HG02885 (cell line): ENCODE measurements around the gene CSNK1G2.
A peak's percentile ranks its signal among the peaks of the same experiment; 100 is the strongest.

Source experiments
- ATAC-seq: cut with Tn5 transposase; IDR thresholded peaks from one replicate; pipeline ENCODE4 v1.9.1; 2021; ENCODE audit warnings: mild to moderate bottlenecking; ENCODE audit not compliant: unreplicated experiment, poor library complexity

The CSNK1G2 gene

GRCh38 chr19:1941146-1942077 is at the start of gene CSNK1G2:
CSNK1G2 (plus strand) TSS chr19:1941172; CDS start chr19:1969773, 28,601 bp downstream.
- ATAC-seq, result no peak

- no peak for ATAC-seq
Observed at GRCh38 chr19:1893791-1894190, 47.2 kb upstream of the CSNK1G2 start.

DNA sequence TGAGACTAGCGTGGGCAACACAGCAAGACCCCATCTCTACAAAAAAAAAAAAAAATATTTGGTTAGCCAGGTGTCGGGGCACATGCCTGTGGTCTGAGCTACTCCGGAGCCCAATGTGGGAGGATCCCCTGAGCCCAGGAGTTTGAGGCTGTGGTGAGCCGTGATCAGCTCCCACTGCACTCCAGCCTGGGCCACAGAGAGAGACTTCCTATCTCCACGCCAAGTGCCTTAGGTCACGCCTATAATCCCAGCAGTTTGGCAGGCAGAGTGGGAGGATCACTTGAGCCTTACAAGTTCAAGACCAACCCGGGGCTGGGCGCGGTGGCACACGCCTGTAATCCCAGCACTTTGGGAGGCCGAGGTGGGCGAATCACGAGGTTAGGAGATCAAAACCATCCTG is 44.5 kb upstream of the CSNK1G2 start:
- no peak for ATAC-seq

DNA sequence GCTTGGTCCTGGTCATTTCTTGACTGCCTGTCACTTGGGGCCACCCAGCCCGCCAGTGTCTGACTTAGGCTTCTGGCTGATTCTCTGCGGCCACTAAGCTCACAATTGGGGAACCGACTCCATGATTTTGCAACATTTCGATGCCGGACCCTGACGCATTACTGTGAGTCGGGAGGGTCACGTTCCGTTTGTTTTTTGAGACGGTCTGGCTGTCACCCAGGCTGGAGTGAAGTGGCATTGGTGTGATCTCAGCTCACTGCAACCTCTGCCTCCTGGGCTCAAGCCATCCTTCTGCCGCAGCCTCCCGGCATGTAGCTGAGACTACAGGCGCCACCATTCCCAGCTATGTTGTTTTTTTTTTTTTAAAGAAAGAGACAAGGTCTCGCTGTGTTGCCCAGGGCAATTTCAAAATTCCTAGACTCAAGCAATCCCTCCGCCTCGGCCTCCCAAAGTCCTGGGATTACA is 39.0 kb upstream of the CSNK1G2 start:
- ATAC-seq, result no peak

GRCh38 chr19:1902923-1903322 is 38.0 kb upstream of the CSNK1G2 start:
- ATAC-seq, result no peak

DNA sequence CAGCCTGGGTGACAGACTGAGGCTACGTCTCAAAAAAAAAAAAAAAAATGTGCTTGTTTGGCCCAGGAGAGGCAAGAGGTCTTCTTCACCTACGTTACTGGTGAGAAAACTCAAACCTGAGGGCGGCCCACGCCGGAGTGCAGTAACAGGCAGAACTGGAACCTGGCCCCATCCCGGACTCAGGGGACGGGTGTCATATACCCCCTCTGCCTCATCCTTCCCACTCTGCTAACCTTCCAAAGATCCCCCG is 36.2 kb upstream of the CSNK1G2 start:
- no peak for ATAC-seq

DNA sequence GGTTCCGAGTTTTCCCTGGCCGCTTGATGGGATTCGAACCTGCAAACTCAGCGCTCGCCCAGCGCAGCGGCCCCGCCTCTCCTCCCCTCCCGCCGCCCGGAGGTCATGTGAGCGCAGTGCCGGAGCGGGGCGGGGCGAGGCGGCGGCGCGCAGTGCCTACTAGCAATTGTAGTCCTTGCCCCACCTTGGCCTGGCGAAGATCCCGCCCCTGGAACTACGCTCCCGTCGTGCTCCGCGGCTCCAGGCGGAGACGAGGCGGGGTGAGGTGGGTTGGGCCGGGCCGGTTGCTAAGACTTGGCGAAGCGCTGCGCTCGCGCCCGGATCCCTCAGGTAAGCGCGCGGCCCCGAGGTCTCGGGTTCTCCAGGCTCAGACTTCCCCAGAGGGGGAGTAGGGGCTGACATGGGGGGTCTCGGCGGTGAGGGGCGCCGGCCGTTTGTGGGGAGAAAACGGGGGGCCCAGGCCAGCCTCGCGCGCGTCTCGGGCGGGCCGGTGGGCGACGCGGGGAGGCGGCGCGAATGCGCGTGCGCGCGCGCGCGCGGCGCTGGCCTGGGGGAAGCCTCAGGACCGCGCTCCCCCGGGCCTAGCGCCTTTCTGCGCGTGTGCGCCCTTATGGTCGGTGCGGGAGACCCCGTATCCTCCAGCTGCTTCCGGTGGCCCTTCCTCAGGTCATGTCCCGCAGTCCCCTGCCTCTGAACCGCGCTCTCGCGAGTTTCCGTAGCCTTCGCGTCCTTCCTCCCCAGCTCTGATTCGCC is 35.7 kb upstream of the CSNK1G2 start, which contains the start of the genes ADAT3 and SCAMP4:
ADAT3 (plus strand) TSS at position 290 of the 753 bp plus-strand sequence. CDS start 6,649 bp downstream, outside the sequence.
SCAMP4 (plus strand) TSS at position 290 of the 753 bp plus-strand sequence. CDS start 9,621 bp downstream, outside the sequence.
- peak; percentile 88 for ATAC-seq

DNA sequence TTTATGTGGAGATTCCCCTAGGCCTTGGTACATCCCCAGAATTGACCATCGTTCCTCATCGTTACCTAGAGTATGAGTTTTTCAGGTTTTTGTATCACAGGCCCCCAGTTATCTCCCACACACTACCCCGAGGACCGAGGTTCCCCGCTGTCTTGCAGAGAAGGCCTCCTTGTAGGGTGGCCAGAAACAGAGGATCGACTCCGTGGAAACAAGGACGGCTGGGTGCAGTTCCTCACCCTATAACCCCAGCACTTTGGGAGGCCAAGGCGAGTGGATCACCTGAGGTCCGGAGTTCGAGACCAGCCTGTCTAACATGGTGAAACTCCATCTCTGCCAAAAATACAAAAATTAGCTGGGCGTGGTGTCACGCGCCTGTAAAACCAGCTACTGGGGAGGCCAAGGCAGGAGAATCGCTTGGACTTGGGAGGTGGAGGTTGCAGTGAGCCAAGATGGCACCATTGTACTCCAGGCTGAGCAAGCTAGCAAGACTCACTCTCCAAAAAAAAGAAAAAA is 35.1 kb upstream of the CSNK1G2 start:
- ATAC-seq, result no peak

- no peak for ATAC-seq
Observed at GRCh38 chr19:1906985-1907562, 33.9 kb upstream of the CSNK1G2 start.

DNA sequence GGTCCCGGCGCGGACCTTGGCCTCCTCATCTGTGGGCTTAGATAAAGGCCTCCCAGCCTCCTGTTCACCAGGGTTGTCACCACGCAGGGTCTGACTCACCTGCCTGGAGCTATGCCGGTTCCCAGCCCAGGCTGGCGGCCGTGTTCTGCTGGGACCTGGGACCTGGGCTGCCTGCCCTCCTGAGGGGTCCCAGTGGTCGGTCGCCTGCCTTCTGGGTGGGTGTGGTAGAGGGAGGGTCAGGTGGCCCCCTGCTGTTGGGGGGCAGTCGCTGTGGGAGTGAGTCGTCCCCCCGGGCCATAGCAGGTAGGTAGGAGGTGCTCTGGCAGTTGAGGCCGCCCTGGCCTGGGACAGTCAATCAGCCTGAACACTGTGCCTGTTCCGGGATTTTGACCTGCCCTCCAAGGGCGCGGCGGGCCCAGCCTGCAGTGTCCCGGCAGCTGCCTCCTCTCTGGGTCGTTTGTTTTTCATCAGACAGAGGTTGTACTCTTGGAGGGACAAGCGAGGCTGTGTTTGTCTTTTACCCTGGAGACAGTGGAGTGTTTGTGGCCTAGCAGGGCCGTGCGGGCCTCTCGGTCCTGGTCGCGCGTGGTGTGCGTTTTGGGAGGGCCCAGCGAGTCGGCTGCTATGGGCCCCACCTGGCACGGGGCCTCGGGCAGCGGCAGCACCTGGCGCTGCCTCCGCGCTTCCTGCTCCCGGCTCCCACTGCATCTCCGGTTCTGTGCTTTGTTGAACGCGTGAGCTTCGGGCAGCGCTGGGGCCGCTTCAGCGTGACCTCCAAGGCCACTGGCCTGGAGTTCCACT is 33.2 kb upstream of the CSNK1G2 start:
- ATAC-seq, result no peak

- no peak for ATAC-seq
Observed at GRCh38 chr19:1908364-1908678, 32.7 kb upstream of the CSNK1G2 start.

- no peak for ATAC-seq
Observed at GRCh38 chr19:1909761-1910080, 31.3 kb upstream of the CSNK1G2 start.

DNA sequence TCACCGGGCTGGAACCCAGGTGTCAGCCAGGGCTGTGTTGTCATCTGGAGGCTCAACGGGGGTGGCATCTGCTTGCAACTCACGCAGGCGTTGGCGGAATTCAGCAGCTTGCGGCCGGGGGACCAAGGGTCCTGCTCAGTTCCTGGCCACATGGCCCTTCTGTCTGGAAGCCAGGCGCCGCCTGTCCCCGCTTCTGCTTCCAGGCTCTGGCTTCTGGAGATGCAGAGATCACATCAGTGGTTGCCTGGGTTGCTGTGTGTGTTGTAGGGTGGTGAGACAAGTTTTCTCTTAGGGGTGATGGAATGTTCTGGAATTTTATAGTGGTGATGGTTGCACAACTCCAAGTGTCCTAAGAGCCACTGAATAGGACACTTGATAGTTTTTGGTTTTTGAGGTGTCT is 30.8 kb upstream of the CSNK1G2 start:
- ATAC-seq, result no peak

GRCh38 chr19:1911098-1911497 is 29.9 kb upstream of the CSNK1G2 start:
- no peak for ATAC-seq

GRCh38 chr19:1911995-1912394 is 29.0 kb upstream of the CSNK1G2 start:
- ATAC-seq, result no peak

- no peak for ATAC-seq
Observed at GRCh38 chr19:1912760-1913505, 28.0 kb upstream of the CSNK1G2 start.

GRCh38 chr19:1913781-1914577 is 27.0 kb upstream of the CSNK1G2 start:
- no peak for ATAC-seq

- ATAC-seq, result no peak
Observed at GRCh38 chr19:1914826-1915341, 26.1 kb upstream of the CSNK1G2 start.

GRCh38 chr19:1917146-1917545 is 23.8 kb upstream of the CSNK1G2 start:
- no peak for ATAC-seq
